Smooth muscle cell of the coronary artery (primary cell): ENCODE data around the gene FARP1. TPM values are rescaled to one million over a fixed set of nuclear protein-coding genes. Genes with fewer than 3 reads are reported as not detected.

ENCODE experiments used
- total RNA-seq: library from RNA; depleted of rRNA; stranded (reverse); fragments of >200 nt; gene quantifications from 2 replicates; pipeline ENCODE4 v1.2.3, GENCODE V29; 2014; ENCODE audit warnings: low replicate concordance

The FARP1 gene
- total RNA-seq: 13.8 and 25.9 TPM in 2 replicates

GRCh38 chr13:98142380-98143156 lies at the start of gene FARP1:
FARP1 (plus strand) TSS chr13:98143094; CDS start chr13:98213243, 70,149 bp downstream.

DNA sequence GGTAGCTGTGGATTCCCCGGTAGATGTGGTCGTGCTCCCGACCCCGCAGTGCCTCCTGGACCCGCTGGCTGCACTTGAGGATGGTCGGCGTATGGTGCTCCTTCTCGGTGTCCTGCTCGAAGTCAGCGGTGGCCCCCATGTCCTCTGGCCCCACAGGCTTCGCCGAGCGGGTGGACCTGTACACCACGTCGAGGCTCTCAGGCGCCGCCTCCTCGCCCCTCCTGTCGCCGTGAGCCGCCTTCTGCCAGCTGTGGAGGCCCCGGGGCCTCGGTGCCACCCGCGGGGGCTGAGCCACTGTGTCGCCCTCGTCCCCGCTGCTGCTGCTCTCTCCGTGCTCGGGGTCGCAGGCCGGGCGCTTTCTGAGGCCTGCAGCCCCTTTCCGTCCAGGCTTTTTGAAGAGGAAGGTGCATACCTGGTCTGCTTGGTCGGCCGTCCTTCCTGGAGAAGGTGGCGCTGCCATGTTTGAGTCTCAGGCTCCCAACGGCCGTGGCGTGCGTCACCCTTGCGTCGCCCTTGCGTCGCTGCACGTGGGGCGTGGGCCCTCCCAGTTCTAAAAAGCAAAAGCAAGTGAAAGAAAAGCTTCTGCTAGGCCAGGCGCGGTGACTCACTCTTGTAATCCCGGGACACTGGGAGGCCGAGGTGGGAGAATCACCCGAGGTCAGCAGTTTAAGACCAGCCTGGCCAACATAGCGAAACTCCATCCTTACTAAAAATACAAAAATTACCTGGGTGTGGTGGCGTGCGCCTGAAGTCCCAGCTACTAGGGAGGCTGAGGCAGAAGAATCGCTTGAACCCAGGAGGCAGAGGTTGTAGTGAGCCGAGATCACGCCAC lies 34.1 kb downstream of the FARP1 start, which contains the start of gene RNF113B:
Gene RNF113B (minus strand): TSS at position 493 of the 832 bp plus-strand sequence. CDS start 33 bp downstream, at position 460.

Other genes starting within 250 kb of the FARP1 start
- gene IPO5, start 189.4 kb upstream of the FARP1 start, total RNA-seq: 140 and 320 TPM in 2 replicates
- gene RNF113B, start 34.2 kb downstream of the FARP1 start, total RNA-seq: not detected in 2 replicates